ENCODE measurements around the gene ADAM8. TPM values are rescaled to one million over a fixed set of nuclear protein-coding genes. Genes with fewer than 3 reads are reported as not detected.
A peak's percentile ranks its signal among the peaks of the same experiment; 100 is the strongest.

Gene ADAM8
- 1.6 and 1.7 TPM in 2 replicates for polyA plus RNA-seq (2012; rRNA removed)
- polyA plus RNA-seq (2012; cell fraction: cytosol; rRNA removed): 0.33 and 0.42 TPM in 2 replicates
- polyA plus RNA-seq (2012; cell fraction: nucleus; rRNA removed): 13.7 and 16.4 TPM in 2 replicates

DNA sequence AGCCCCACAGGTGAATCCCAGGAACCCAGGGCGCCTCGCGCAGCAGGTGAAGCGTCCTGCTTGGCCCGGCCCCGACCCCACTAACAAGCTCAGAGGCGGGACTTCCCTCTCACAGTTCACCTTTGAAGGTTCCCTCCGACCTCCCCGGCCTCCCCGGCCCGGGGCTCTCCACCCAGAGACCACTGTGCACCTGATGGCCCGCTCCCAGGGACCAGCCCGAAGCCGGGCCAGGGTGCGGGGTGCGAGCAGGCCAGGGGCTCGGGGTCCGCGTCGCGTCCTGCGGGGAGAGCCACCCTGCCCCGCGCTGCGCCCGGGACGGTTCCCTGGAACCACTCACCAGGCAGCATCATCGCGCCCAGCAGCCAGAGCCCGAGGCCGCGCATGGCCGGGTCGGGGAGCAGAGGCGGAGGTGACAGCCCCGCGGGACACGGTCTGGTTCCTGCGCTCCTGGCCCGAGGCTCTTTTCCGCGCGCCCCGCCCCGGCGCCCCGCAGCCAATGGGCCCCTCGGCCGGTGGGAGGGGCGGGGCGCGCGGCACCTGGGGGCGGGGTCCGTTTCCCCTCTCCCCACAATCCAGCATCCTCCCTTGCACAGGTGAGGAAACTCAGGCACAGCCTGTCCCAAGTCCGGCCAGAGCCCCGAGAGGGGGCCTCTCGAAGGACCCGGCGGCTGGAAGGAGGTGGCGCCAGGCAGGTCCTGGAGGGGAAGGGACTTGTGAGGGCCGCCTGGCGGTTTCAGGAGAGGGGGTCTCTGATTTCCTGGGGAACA lies at the start of gene ADAM8:
Gene ADAM8 (minus strand): TSS at position 434 of the 767 bp plus-strand sequence. CDS start 51 bp downstream, at position 383.
- CTCF ChIA-PET: interaction anchor here (0.6 to 3.1 kb wide), 3 partner anchors 24 to 133 kb away, joined by 3 to 9 read pairs (median 5); no protein-coding TSS in a partner anchor
- DNase-seq: peak; percentile 72

DNA sequence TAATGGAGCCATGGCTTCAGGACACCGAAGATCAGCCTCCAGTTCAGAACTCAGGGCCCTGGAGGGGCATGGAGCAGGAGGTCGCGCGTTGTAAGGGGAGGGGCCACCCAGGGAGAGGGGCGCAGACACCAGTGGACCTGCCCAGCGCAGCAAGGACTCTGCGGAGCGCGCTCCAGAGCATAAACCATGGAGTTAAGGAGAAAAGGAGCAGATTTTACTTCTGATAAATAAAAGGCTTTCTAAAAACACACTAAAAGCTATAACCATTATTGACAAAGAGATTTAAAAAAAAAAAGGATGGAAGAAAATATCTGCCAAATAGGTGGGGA lies 49.5 kb upstream of the ADAM8 start:
- no peaks in the 10 kb centered on the region for H3K9me2 ChIP-seq
- peak overlapping the region; percentile 59 to 64 for H3K4me3 ChIP-seq (ENCODE audit: low read depth in 2 of 2, low read length in 1 of 2)
- no peak for DNase-seq
- H3K36me3 ChIP-seq (replicated peaks in 1 of 2; ENCODE audit: control insufficient read depth in 1 of 2, insufficient read depth in 2 of 2, low read length in 1 of 2): no peaks in the 10 kb centered on the region
- H4K20me1 ChIP-seq (ENCODE audit: insufficient read depth): no peaks in the 10 kb centered on the region
- no peak for TF ChIP-seq POLR2AphosphoS5 (IDR thresholded peaks at IDR 0.05; ENCODE audit: low read depth, low read length)
- no peak for TF ChIP-seq EZH2phosphoT487 (IDR thresholded peaks at IDR 0.05; ENCODE audit: borderline replicate concordance, low read depth)
- no peak for TF ChIP-seq YY1 (IDR thresholded peaks at IDR 0.05; ENCODE audit: low read depth)
- TF ChIP-seq RAD21 (IDR thresholded peaks at IDR 0.05; ENCODE audit: low read length): no peak
- POLR2A ChIA-PET: no interaction called here
- H3K4me1 ChIP-seq (ENCODE audit: control insufficient read depth in 1 of 2, insufficient read depth in 2 of 2, low read depth in 1 of 2, low read length in 1 of 2): peaks cover 7 to 34% of the 10 kb centered on the region in 2 experiments; a peak in 2 of 4 replicates
- peak overlapping the region; percentile 73 for H3K4me2 ChIP-seq
- peaks cover 5% of the 10 kb centered on the region; the same call in 1 of the 2 replicates for H3K27me3 ChIP-seq (ENCODE audit: insufficient read depth)
- H3F3A ChIP-seq (replicated peaks; ENCODE audit: insufficient read depth): peaks cover 7% of the 10 kb centered on the region
- no peaks in the 10 kb centered on the region for H3K9me3 ChIP-seq
- peak overlapping the region; percentile 49; the same call in 1 of the 2 replicates for H3K9ac ChIP-seq
- peak overlapping the region in 1 of 2 experiments; percentile 93; a peak in 2 of 4 replicates for H3K27ac ChIP-seq (ENCODE audit: low read depth in 2 of 2, low read length in 1 of 2)
- 52% methylated on average over 9 of the region's 9 CpGs for WGBS (ENCODE audit: low lambda C conversion rate)
- H2AFZ ChIP-seq (ENCODE audit: low read depth): peak overlapping the region; percentile 76; the same call in 1 of the 2 replicates
- CTCF ChIA-PET: interaction anchor here (0.6 to 4.7 kb wide), 2 partner anchors 19 to 33 kb away, joined by 3 to 73 read pairs; partner anchors contain the start of gene FUOM
- H3K79me2 ChIP-seq (ENCODE audit: insufficient read depth): no peaks in the 10 kb centered on the region

More for the DNA sequence above, at the start of gene ADAM8:
- H3K9ac ChIP-seq: no peak within 1 kb of the TSS
- H3K4me2 ChIP-seq: no peak within 1 kb of the TSS
- no peaks in the 10 kb centered on the region for H3F3A ChIP-seq (replicated peaks; ENCODE audit: insufficient read depth)
- H4K20me1 ChIP-seq (ENCODE audit: insufficient read depth): no peaks in the 10 kb centered on the region; the same call in 1 of the 2 replicates
- 52% methylated on average over 18 of the region's 63 CpGs for WGBS (ENCODE audit: low lambda C conversion rate)
- no peak within 1 kb of the TSS for H3K4me3 ChIP-seq (ENCODE audit: low read depth in 2 of 2, low read length in 1 of 2)
- POLR2A ChIA-PET: no interaction called here
- no peaks in the 10 kb centered on the region for H3K9me2 ChIP-seq
- no peak within 1 kb of the TSS for H2AFZ ChIP-seq (ENCODE audit: low read depth)
- H3K79me2 ChIP-seq (ENCODE audit: insufficient read depth): no peaks in the 10 kb centered on the region
- no peak within 1 kb of the TSS for H3K27ac ChIP-seq (ENCODE audit: low read depth in 2 of 2, low read length in 1 of 2)
- H3K9me3 ChIP-seq: no peaks in the 10 kb centered on the region
- H3K36me3 ChIP-seq (replicated peaks in 1 of 2; ENCODE audit: control insufficient read depth in 1 of 2, insufficient read depth in 2 of 2, low read length in 1 of 2): peaks cover 0 to 23% of the 10 kb centered on the region in 2 experiments
- no peak for TF ChIP-seq SIN3A (IDR thresholded peaks at IDR 0.05; ENCODE audit: borderline replicate concordance, low read depth, low read length)
- TF ChIP-seq IRF3 (IDR thresholded peaks at IDR 0.05; ENCODE audit: low read depth, low read length): no peak
- TF ChIP-seq, protein P1, sequence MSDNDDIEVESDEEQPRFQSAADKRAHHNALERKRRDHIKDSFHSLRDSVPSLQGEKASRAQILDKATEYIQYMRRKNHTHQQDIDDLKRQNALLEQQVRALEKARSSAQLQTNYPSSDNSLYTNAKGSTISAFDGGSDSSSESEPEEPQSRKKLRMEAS (IDR thresholded peaks at IDR 0.05; ENCODE audit: low read depth): no peak
- TF ChIP-seq SMC3 (IDR thresholded peaks at IDR 0.05; ENCODE audit: low read depth, low read length): no peak
- TF ChIP-seq EP300 (IDR thresholded peaks at IDR 0.05; ENCODE audit: borderline replicate concordance in 1 of 2, low read depth in 1 of 2, low read length in 1 of 2): no peak
- TF ChIP-seq EZH2phosphoT487 (IDR thresholded peaks at IDR 0.05; ENCODE audit: borderline replicate concordance, low read depth): no peak
- H3K4me1 ChIP-seq (ENCODE audit: control insufficient read depth in 1 of 2, insufficient read depth in 2 of 2, low read depth in 1 of 2, low read length in 1 of 2): no peaks in the 10 kb centered on the region; a peak in 1 of 4 replicates
- no peaks in the 10 kb centered on the region for H3K27me3 ChIP-seq (ENCODE audit: insufficient read depth)
